WI38 (cell line): ENCODE data around the gene FSTL4.

ENCODE experiments used
- H3K4me3 ChIP-seq: 2 replicates; pipeline ENCODE4 v1.5.1; 2011; ENCODE audit warnings: low read depth, mild to moderate bottlenecking, control low read depth, low read length
- TF ChIP-seq, protein P1 (sequence below): IDR thresholded peaks from 2 replicates; pipeline ENCODE4 v1.5.1; 2012; ENCODE audit warnings: low read depth, mild to moderate bottlenecking, control low read depth, low read length

The FSTL4 gene

DNA sequence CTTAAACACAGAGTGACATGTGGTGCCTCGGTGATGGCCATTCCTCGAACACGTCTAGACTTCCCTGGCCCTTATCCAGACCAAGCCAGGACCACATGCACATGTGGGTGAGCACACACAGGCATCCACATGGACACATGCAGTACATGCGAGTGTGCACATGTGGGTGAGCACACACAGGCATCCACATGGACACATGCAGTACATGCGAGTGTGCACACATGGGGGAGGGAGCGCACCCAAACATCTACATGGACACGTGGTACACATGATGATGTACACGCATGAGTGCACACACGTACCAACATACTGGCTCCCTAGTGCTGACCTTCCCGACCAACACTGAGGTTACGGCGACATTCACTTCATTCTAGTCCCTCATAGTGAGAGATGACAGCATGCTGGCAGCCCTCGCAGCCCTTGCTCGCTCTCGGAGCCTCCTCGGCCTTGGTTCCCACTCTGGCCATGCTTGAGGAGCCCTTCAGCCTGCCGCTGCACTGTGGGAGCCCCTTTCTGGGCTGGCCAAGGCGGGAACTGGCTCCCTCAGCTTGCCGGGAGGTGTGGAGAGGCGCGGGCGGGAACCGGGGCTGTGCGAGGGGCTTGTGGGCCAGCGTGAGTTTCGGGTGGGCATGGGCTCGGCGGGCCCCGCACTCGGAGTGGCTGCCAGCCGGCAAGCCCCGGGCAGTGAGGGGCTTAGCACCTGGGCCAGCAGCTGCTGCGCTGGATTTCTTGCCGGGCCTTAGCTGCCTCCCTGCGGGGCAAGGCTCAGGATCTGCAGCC lies 373.7 kb downstream of the FSTL4 start:
- TF ChIP-seq, protein P1, sequence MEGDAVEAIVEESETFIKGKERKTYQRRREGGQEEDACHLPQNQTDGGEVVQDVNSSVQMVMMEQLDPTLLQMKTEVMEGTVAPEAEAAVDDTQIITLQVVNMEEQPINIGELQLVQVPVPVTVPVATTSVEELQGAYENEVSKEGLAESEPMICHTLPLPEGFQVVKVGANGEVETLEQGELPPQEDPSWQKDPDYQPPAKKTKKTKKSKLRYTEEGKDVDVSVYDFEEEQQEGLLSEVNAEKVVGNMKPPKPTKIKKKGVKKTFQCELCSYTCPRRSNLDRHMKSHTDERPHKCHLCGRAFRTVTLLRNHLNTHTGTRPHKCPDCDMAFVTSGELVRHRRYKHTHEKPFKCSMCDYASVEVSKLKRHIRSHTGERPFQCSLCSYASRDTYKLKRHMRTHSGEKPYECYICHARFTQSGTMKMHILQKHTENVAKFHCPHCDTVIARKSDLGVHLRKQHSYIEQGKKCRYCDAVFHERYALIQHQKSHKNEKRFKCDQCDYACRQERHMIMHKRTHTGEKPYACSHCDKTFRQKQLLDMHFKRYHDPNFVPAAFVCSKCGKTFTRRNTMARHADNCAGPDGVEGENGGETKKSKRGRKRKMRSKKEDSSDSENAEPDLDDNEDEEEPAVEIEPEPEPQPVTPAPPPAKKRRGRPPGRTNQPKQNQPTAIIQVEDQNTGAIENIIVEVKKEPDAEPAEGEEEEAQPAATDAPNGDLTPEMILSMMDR: no peak
- H3K4me3 ChIP-seq: no peak overlapping the region

DNA sequence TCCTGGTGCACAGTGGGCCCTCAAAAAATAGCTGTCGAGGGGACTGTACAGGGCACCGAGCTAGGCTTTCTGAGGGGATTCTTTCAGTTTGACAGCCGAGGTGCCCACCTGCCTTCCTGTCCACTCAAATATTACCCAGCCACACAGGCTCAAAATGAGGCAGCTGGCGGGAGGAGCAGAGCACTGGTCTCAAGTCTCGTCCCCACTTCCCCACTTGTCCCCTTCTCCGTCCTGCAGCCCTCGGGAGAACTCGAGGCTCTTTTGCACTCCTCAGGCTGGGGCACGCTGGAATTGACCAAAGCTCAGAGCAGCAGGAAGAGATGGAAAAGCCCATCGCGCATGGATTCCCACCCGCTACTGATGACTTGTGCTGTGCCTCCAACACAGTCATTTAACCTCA lies 375.4 kb downstream of the FSTL4 start:
- TF ChIP-seq, protein P1: no peak
- no peak overlapping the region for H3K4me3 ChIP-seq

- TF ChIP-seq, protein P1: no peak
These were observed 375.8 kb downstream of the FSTL4 start for GRCh38 chr5:133236541-133236951.

GRCh38 chr5:133235696-133236426 lies 376.5 kb downstream of the FSTL4 start:
- no peak overlapping the region for H3K4me3 ChIP-seq
- TF ChIP-seq, protein P1: no peak

More at GRCh38 chr5:133236541-133236951, 375.8 kb downstream of the FSTL4 start:
- no peak overlapping the region for H3K4me3 ChIP-seq

GRCh38 chr5:133234911-133235310 lies 377.4 kb downstream of the FSTL4 start:
- TF ChIP-seq, protein P1: no peak
- no peak overlapping the region for H3K4me3 ChIP-seq

GRCh38 chr5:133234273-133234672 lies 378.1 kb downstream of the FSTL4 start:
- no peak overlapping the region for H3K4me3 ChIP-seq
- TF ChIP-seq, protein P1: no peak

GRCh38 chr5:133233616-133234015 lies 378.7 kb downstream of the FSTL4 start:
- TF ChIP-seq, protein P1: no peak
- H3K4me3 ChIP-seq: no peak overlapping the region
